Endothelial cell of umbilical vein (primary cell): ENCODE measurements around the gene CMSS1. TPM values are rescaled to one million over a fixed set of nuclear protein-coding genes. Genes with fewer than 3 reads are reported as not detected.
"Not testable (repeated sequence)": the region's sequence is repeated elsewhere in the genome, so short reads cannot be mapped to it uniquely, and the experiment has no call there.

Experiments used
- BruUV-seq: library from RNA; stranded (reverse); fragments of 400-500 nt; replicated peaks from 2 replicates; lab custom pipeline; 2021; lab: Mats Ljungman, UMichigan
- CTCF ChIA-PET: fragments of 300-600, 350-600 bp; sonication (Branson Sonifier 250); formaldehyde crosslinking; loops from one replicate; lab custom pipeline; 2021; ENCODE audit warnings: antibody characterized with exemption, inconsistent platforms; lab: Charles Lee
- POLR2A ChIA-PET: fragments of 300-600, 350-600 bp; sonication (Branson Sonifier 250); formaldehyde crosslinking; loops from one replicate; lab custom pipeline; 2021; ENCODE audit warnings: antibody characterized with exemption, inconsistent platforms; lab: Charles Lee
- DNase-seq: peaks from one replicate; pipeline ENCODE4 v3.0.0-alpha.2; 2011; ENCODE audit warnings: low read depth, low spot score
- FAIRE-seq: peaks from 2 replicates; lab custom pipeline; 2011; peaks lifted over from hg19 to GRCh38; lab: Jason Lieb, UNC
- H2AFZ ChIP-seq: 2 replicates; pipeline ENCODE4 v1.6.0; 2012; ENCODE audit warnings: low read depth, low read length, control low read depth, inconsistent platforms
- H3K27ac ChIP-seq: 2 replicates; pipeline ENCODE4 v1.5.1; 2011; ENCODE audit warnings: low read depth, mild to moderate bottlenecking, control low read depth, low read length, moderate library complexity; ENCODE audit not compliant: insufficient read depth
- H3K27me3 ChIP-seq, 2 experiments: 2 replicates each; pipeline versions ENCODE4 v1.6.0 to v1.6.1; 2011; ENCODE audit warnings: low read length in 2 of 2, mixed read lengths in 1 of 2; ENCODE audit not compliant: control insufficient read depth in 2 of 2, insufficient read depth in 2 of 2
- H3K36me3 ChIP-seq, 2 experiments: 2 replicates in 1 of 2; 3 replicates in 1 of 2; pipeline ENCODE4 v1.5.1; 2011; ENCODE audit warnings: low read length in 2 of 2, mild to moderate bottlenecking in 1 of 2, moderate library complexity in 1 of 2; ENCODE audit not compliant: control insufficient read depth in 2 of 2, insufficient read depth in 2 of 2; ENCODE audit errors: extremely low read depth in 1 of 2
- H3K4me1 ChIP-seq: 3 replicates; pipeline ENCODE4 v1.5.1; 2011; ENCODE audit warnings: mild to moderate bottlenecking, low read length; ENCODE audit not compliant: control insufficient read depth, insufficient read depth; ENCODE audit errors: extremely low read depth
- H3K4me2 ChIP-seq: 2 replicates; pipeline ENCODE4 v1.6.1; 2011; ENCODE audit warnings: low read length, control low read depth, mixed read lengths; ENCODE audit not compliant: insufficient read depth
- H3K4me3 ChIP-seq, 3 experiments: fragments of 200-600 bp in 1 of 3; sonication (generic), shearing (Covaris generic) in 1 of 3; replicated peaks in 1 of 3; 2 replicates each; pipeline ENCODE4 v1.5.1; 2011 to 2016; ENCODE audit warnings: control low read depth in 3 of 3, low read length in 3 of 3, mild to moderate bottlenecking in 2 of 3, inconsistent platforms in 1 of 3, low read depth in 1 of 3, moderate library complexity in 1 of 3; ENCODE audit not compliant: insufficient read depth in 1 of 3
- H3K79me2 ChIP-seq: 2 replicates; pipeline ENCODE4 v1.6.0; 2012; ENCODE audit warnings: low read length, inconsistent platforms; ENCODE audit not compliant: control insufficient read depth, insufficient read depth
- H3K9ac ChIP-seq: replicated peaks from 2 replicates; pipeline ENCODE3; 2011; ENCODE audit warnings: low read length, control low read depth; ENCODE audit not compliant: insufficient read depth; ENCODE audit errors: extremely low read depth
- H3K9me1 ChIP-seq: replicated peaks from 3 replicates; pipeline ENCODE4 v1.6.0; 2011; ENCODE audit warnings: mild to moderate bottlenecking, low read length; ENCODE audit not compliant: control insufficient read depth, insufficient read depth; ENCODE audit errors: extremely low read depth
- H3K9me3 ChIP-seq: replicated peaks from 2 replicates; pipeline ENCODE4 v1.5.1; 2012; ENCODE audit warnings: low read length, inconsistent platforms; ENCODE audit not compliant: control insufficient read depth, insufficient read depth
- H4K20me1 ChIP-seq: replicated peaks from 2 replicates; pipeline ENCODE3; 2011; ENCODE audit warnings: mild to moderate bottlenecking, low read length; ENCODE audit not compliant: control insufficient read depth, insufficient read depth; ENCODE audit errors: extremely low read depth
- CTCF ChIP-seq, 2 donors: IDR thresholded peaks; 1 replicate in 1 of 2; 2 replicates in 1 of 2; pipeline ENCODE4 v1.5.1; 2011; ENCODE audit warnings: low read length in 2 of 2, mild to moderate bottlenecking in 2 of 2, moderate library complexity in 2 of 2, control low read depth in 1 of 2, inconsistent platforms in 1 of 2, low read depth in 1 of 2; ENCODE audit not compliant: insufficient read depth in 1 of 2; ENCODE audit errors: extremely low read depth in 1 of 2
- POLR2A ChIP-seq: IDR thresholded peaks from 2 replicates; pipeline ENCODE4 v1.6.1; 2012; ENCODE audit warnings: low read depth, mild to moderate bottlenecking, control low read depth, low read length
- dilution Hi-C: fragments of 300-500 bp; cut with MboI; formaldehyde crosslinking; loops from one replicate; pipeline ENCODE4 v1.15.0; 2019; ENCODE audit warnings: low sequenced_read_pairs; ENCODE audit not compliant: extremely low pct_ligation_motif_present
- intact Hi-C: fragments of 100-400 bp; cut with micrococcal nuclease; formaldehyde crosslinking; loops from one replicate; pipeline ENCODE4 v1.10.0; 2022
- polyA plus RNA-seq, 4 experiments: library from polyadenylated mRNA; depleted of rRNA in 3 of 4; stranded (reverse) in 3 of 4; unstranded in 1 of 4; fragments of >200 nt; gene quantifications; 2 replicates each; pipeline versions ENCODE4 v1.2.1 to v1.2.3, GENCODE V29; 2011 to 2012; ENCODE audit warnings: missing spikeins in 1 of 4
- total RNA-seq: library from RNA; stranded (reverse); gene quantifications from 2 replicates; pipeline ENCODE4 v1.2.3, GENCODE V29; 2021
- TF ChIP-seq, protein P1 (sequence below): IDR thresholded peaks from 2 replicates; pipeline ENCODE4 v1.6.1; 2011; ENCODE audit not compliant: insufficient read depth, insufficient read length

The CMSS1 gene
- total and polyA plus RNA-seq, 2 donors (not counting 3 experiments of a cell fraction or from before 2014, with no cell fraction given), result 9.7 to 60.6 TPM

DNA sequence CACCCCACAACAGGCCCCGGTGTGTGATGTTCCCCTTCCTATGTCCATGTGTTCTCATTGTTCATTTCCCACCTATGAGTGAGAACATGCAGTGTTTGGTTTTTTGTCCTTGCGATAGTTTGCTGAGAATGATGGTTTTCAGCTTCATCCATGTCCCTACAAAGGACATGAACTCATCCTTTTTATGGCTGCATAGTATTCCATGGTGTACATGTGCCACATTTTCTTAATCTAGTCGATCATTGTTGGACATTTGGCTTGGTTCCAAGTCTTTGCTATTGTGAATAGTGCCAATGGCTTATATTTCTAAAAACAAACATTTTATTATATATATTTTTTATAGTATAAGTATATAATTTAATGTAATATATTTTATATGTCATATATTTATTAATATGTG is 233.9 kb downstream of the CMSS1 start:
- peaks cover 14% of the 10 kb centered on the region for H3K4me1 ChIP-seq
- CTCF ChIA-PET, H3K9me1 ChIP-seq, H3K27ac ChIP-seq, H2AFZ ChIP-seq, H3K9me3 ChIP-seq, H3K9ac ChIP-seq, H4K20me1 ChIP-seq, H3K27me3 ChIP-seq, FAIRE-seq, DNase-seq, H3K4me3 ChIP-seq, H3K79me2 ChIP-seq, POLR2A ChIA-PET, BruUV-seq, H3K36me3 ChIP-seq, dilution Hi-C loops, intact Hi-C loops, H3K4me2 ChIP-seq: not testable (repeated sequence)

DNA sequence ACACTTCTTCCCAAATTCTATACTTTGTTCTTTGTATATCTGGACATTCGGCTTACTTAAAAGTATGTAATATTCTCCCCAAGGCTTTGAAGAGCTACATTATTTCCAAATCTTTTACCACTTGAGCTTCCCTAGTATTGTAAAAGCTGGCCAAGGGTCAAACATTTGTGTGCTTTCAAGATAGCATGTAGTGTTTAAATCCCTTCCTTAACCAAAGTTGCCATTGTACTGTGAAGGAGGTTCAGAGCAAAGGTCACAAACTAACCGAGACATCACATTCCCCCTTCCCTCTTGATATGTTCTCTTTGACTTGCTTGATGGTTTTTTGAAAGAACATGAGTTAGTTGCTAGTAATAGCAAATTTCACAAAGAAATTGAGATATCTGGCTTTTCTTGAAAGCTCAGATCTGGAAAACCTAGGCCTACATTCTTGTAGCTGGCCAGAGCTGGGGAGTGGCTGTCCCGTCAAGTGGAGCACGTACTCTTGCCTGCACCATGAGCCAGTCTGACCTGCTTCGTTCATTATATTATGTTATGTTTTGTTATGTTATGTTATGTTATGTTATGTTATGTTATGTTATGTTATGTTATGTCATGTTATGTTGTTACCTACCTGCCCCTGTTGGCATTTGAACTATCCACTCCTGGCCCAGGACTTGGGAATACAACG is 236.4 kb downstream of the CMSS1 start:
- Histone ChIP-seq H3K9ac (no peak overlapping the region), H3K27me3 (no peaks in the 10 kb centered on the region), H3K9me3 (no peaks in the 10 kb centered on the region), H3K27ac (no peak overlapping the region), H3K9me1 (no peaks in the 10 kb centered on the region), H2AFZ (no peak overlapping the region), H3K79me2 (no peaks in the 10 kb centered on the region), H3K4me2 (no peak overlapping the region), H3K36me3 (no peaks in the 10 kb centered on the region), H3K4me3 (no peak overlapping the region), H3K4me1 (no peaks in the 10 kb centered on the region), H4K20me1 (no peaks in the 10 kb centered on the region)
- FAIRE-seq (no peak), DNase-seq (no peak)
- no TSS peak for BruUV-seq
- intact Hi-C loops, result no loop called here
- TF ChIP-seq POLR2A (no peak), CTCF (IDR thresholded peaks at IDR 0.05; ENCODE audit: extremely low read depth in 1 of 2, insufficient read depth in 1 of 2, low read depth in 1 of 2, low read length in 2 of 2) (no peak)
- TF ChIP-seq, protein P1, sequence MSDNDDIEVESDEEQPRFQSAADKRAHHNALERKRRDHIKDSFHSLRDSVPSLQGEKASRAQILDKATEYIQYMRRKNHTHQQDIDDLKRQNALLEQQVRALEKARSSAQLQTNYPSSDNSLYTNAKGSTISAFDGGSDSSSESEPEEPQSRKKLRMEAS, result no peak
- dilution Hi-C loops, result no loop called here
- ChIA-PET CTCF (interaction anchor here (0.8 to 2.0 kb wide), 3 partner anchors 11 to 14 kb away, joined by 3 to 8 read pairs (median 4); no protein-coding TSS in a partner anchor), POLR2A (no interaction called here)
